Measurements from ENCODE around the gene URB2. TPM values are rescaled to one million over a fixed set of nuclear protein-coding genes. Genes with fewer than 3 reads are reported as not detected.

Gene URB2
- total RNA-seq, 1 donor from 2014 or later, result 2.9 TPM

Other genes starting within 250 kb of the URB2 start
- gene ACTA1, start 192.2 kb upstream of the URB2 start, total RNA-seq, result 2,149 TPM
- 30.6 TPM for gene NUP133, start 117.9 kb upstream of the URB2 start, total RNA-seq
- gene ABCB10, start 67.5 kb upstream of the URB2 start, total RNA-seq, result 11.0 TPM
- gene TAF5L, start 125 bp upstream of the URB2 start, total RNA-seq, result 10.0 TPM

All from left ventricle myocardium superior (tissue), 1 donor.